Stimulated activated naive CD4-positive, alpha-beta T cell (primary cell): ENCODE measurements around the gene ZNF618.

Experiments used
- DNase-seq, 6 experiments: peaks; one replicate each; lab custom pipeline; 2025; lab: John Stamatoyannopoulos, UW

Gene ZNF618

GRCh38 chr9:114099669-114100270 is 223.7 kb downstream of the ZNF618 start:
- DNase-seq, result no peak

GRCh38 chr9:114100536-114100935 is 224.4 kb downstream of the ZNF618 start:
- no peak for DNase-seq

- no peak for DNase-seq
These were observed 226.4 kb downstream of the ZNF618 start for GRCh38 chr9:114102484-114102883.

DNA sequence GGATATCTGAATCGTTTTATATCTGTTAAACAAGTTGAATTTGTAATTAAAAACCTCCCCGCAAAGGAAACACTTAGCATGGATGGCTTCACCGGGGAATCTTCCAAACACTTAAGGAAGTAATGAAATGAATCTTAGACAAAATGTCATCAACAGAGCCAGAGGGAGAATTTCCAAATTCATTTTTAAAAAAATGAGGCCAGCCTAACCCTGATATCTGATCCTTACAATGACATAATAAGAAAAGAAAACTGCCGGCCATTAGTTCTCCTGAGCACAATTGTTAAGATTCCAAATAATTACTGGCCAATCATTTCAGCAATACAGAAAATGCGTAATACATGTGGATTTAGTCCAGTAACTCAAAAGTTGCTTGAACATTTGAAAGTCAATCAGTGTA is 229.1 kb downstream of the ZNF618 start:
- DNase-seq, result no peak
